ENCODE measurements around the gene AAK1. TPM values are rescaled to one million over a fixed set of nuclear protein-coding genes. Genes with fewer than 3 reads are reported as not detected.

Gene AAK1
- total RNA-seq, 2 donors from 2014 or later: 44.6 to 60.0 TPM

- DNase-seq (no peak), ATAC-seq (peak; percentile 54)
- no peak for TF ChIP-seq POLR2A (IDR thresholded peaks at IDR 0.05)
- TF ChIP-seq CTCF (IDR thresholded peaks at IDR 0.05): no peak
- H3K9me3 ChIP-seq: no peaks in the 10 kb centered on the region
- H3K27me3 ChIP-seq: no peaks in the 10 kb centered on the region
- H3K4me1 ChIP-seq: peaks cover 40% of the 10 kb centered on the region
- intact Hi-C loops (cut with DNase I): no loop called here
- no peaks in the 10 kb centered on the region for H3K36me3 ChIP-seq (replicated peaks in 1 of 2; ENCODE audit: insufficient read depth in 1 of 2, low read depth in 2 of 2)
- peak overlapping the region in 3 of 4 donors; percentile 11 to 26 (median 19) for H3K27ac ChIP-seq
- no peak overlapping the region for H3K4me3 ChIP-seq
- 53 to 59% methylated on average over 2 of the region's 2 CpGs for WGBS, 2 donors
Measured at GRCh38 chr2:69601179-69601612, 42.3 kb downstream of the AAK1 start.

DNA sequence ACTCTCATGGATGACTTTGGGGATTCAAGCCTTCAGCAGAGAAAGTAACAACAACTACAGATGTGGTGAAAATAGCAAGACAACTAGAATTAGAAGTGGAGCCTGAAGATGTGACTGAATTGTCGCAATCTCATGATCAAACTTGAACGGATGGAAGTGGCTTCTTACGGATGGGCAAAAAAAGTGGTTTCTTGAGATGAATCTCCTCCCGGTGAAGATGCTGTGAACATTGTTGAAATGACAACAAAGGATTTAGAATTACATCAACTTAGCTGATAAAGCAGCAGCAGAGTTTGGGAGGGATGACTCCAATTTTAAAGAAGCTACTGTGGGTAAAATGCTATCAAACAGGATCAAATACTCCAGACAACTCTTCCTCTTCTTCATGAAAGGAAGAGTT lies 43.1 kb downstream of the AAK1 start:
- 90 to 92% methylated on average over 4 of the region's 4 CpGs for WGBS, 2 donors
- H3K4me1 ChIP-seq: peaks cover 40% of the 10 kb centered on the region
- H3K27me3 ChIP-seq: no peaks in the 10 kb centered on the region
- DNase-seq (no peak), ATAC-seq (no peak)
- H3K4me3 ChIP-seq: no peak overlapping the region
- no peak overlapping the region for H3K27ac ChIP-seq
- H3K36me3 ChIP-seq (replicated peaks in 1 of 2; ENCODE audit: insufficient read depth in 1 of 2, low read depth in 2 of 2): no peaks in the 10 kb centered on the region
- TF ChIP-seq CTCF (IDR thresholded peaks at IDR 0.05) (no peak), POLR2A (IDR thresholded peaks at IDR 0.05) (no peak)
- intact Hi-C loops (cut with DNase I): no loop called here
- H3K9me3 ChIP-seq: no peaks in the 10 kb centered on the region

GRCh38 chr2:69597843-69598610 lies 45.5 kb downstream of the AAK1 start:
- DNase-seq: no peak
- H3K27me3 ChIP-seq: no peaks in the 10 kb centered on the region
- WGBS, 2 donors: 74% methylated on average over 5 of the region's 5 CpGs
- no peaks in the 10 kb centered on the region for H3K9me3 ChIP-seq
- no peak overlapping the region for H3K4me3 ChIP-seq
- ATAC-seq: no peak
- no peaks in the 10 kb centered on the region for H3K36me3 ChIP-seq (replicated peaks in 1 of 2; ENCODE audit: insufficient read depth in 1 of 2, low read depth in 2 of 2)
- TF ChIP-seq POLR2A (IDR thresholded peaks at IDR 0.05) (no peak), CTCF (IDR thresholded peaks at IDR 0.05) (no peak)
- no peak overlapping the region for H3K27ac ChIP-seq
- peaks cover 33% of the 10 kb centered on the region for H3K4me1 ChIP-seq
- intact Hi-C loops (cut with DNase I): no loop called here

GRCh38 chr2:69597105-69597504 lies 46.4 kb downstream of the AAK1 start:
- intact Hi-C loops (cut with DNase I): no loop called here
- Histone ChIP-seq H3K4me1 (peaks cover 33% of the 10 kb centered on the region), H3K4me3 (no peak overlapping the region), H3K27me3 (no peaks in the 10 kb centered on the region), H3K27ac (no peak overlapping the region), H3K36me3 (replicated peaks in 1 of 2; ENCODE audit: insufficient read depth in 1 of 2, low read depth in 2 of 2) (no peaks in the 10 kb centered on the region), H3K9me3 (no peaks in the 10 kb centered on the region)
- ATAC-seq (no peak), DNase-seq (no peak)
- WGBS, 2 donors: 54 to 59% methylated on average over 5 of the region's 5 CpGs
- TF ChIP-seq CTCF (IDR thresholded peaks at IDR 0.05): no peak
- no peak for TF ChIP-seq POLR2A (IDR thresholded peaks at IDR 0.05)

DNA sequence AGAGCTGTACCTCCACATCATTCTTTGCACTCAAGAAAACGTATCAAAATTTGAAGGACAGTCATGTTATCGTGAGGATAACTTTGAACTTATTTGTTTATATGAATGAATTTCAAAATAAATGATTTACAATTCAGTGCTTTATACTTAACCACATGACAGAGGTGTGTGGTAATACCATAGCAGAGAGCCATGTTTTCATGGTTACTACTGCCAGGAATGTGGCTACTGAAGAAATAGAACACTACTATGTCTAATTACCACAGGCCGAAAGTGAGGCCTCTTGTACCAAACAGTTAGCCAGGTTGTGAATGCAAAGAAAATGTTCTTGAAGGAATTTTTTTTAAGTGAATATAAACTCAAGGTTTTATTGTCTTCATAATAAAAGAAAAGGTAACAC lies 49.2 kb downstream of the AAK1 start:
- intact Hi-C loops (cut with DNase I): no loop called here
- Histone ChIP-seq H3K27me3 (no peaks in the 10 kb centered on the region), H3K9me3 (no peaks in the 10 kb centered on the region), H3K4me1 (peaks cover 28% of the 10 kb centered on the region), H3K36me3 (replicated peaks in 1 of 2; ENCODE audit: insufficient read depth in 1 of 2, low read depth in 2 of 2) (no peaks in the 10 kb centered on the region), H3K27ac (no peak overlapping the region), H3K4me3 (no peak overlapping the region)
- ATAC-seq: peak; percentile 67
- DNase-seq: no peak
- WGBS, 2 donors: 60 to 67% methylated on average over 3 of the region's 3 CpGs
- TF ChIP-seq POLR2A (IDR thresholded peaks at IDR 0.05) (no peak), CTCF (IDR thresholded peaks at IDR 0.05) (no peak)

All from body of pancreas (tissue), 4 donors.